Measurements from ENCODE around the gene CTNNA3.

The CTNNA3 gene

DNA sequence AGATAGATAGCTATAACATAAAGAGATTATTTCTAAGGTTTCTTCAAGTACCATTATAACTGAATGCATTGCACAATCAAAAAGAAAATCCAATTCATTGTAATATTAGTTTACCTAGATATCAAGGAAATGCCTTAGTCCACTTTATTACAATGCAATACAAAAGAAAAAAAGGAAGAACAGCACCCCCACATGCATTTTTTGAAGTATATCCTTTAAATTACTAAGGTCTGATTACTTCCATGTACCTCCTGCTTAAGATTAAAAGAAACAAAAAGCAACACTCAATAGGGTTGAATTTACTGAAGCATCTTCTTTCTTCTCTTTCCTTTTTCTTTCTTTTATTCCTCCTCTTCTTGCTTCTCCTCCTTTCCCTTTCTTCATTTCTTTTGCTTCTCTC is 1743.9 kb downstream of the CTNNA3 start:
- Histone ChIP-seq H3K4me3 (ENCODE audit: insufficient read depth, low read length, poor library complexity, severe bottlenecking) (no peak overlapping the region), H2AFZ (ENCODE audit: low read depth, low read length, severe bottlenecking) (no peak overlapping the region), H3K36me3 (ENCODE audit: low read length) (no peaks in the 10 kb centered on the region), H4K20me1 (ENCODE audit: low read depth, low read length) (no peaks in the 10 kb centered on the region), H3K27ac (ENCODE audit: low read depth, low read length) (no peak overlapping the region), H3K9me2 (replicated peaks; ENCODE audit: insufficient read depth, low read length) (no peaks in the 10 kb centered on the region), H3K4me2 (ENCODE audit: low read depth, low read length, poor library complexity, severe bottlenecking) (no peak overlapping the region), H3K27me3 (ENCODE audit: low read length) (no peaks in the 10 kb centered on the region), H3K9me3 (ENCODE audit: insufficient read depth, low read length) (no peaks in the 10 kb centered on the region), H3K9ac (ENCODE audit: low read length) (no peak overlapping the region), H3F3A (ENCODE audit: insufficient read depth) (no peaks in the 10 kb centered on the region), H3K79me2 (ENCODE audit: insufficient read depth, low read length) (no peaks in the 10 kb centered on the region)
- TF ChIP-seq, protein P1, sequence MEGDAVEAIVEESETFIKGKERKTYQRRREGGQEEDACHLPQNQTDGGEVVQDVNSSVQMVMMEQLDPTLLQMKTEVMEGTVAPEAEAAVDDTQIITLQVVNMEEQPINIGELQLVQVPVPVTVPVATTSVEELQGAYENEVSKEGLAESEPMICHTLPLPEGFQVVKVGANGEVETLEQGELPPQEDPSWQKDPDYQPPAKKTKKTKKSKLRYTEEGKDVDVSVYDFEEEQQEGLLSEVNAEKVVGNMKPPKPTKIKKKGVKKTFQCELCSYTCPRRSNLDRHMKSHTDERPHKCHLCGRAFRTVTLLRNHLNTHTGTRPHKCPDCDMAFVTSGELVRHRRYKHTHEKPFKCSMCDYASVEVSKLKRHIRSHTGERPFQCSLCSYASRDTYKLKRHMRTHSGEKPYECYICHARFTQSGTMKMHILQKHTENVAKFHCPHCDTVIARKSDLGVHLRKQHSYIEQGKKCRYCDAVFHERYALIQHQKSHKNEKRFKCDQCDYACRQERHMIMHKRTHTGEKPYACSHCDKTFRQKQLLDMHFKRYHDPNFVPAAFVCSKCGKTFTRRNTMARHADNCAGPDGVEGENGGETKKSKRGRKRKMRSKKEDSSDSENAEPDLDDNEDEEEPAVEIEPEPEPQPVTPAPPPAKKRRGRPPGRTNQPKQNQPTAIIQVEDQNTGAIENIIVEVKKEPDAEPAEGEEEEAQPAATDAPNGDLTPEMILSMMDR (IDR thresholded peaks at IDR 0.05; ENCODE audit: insufficient read depth, low read length, poor library complexity, severe bottlenecking): no peak
- no peak for TF ChIP-seq EZH2phosphoT487 (conservative IDR thresholded peaks at IDR 0.05; ENCODE audit: low read length)

DNA sequence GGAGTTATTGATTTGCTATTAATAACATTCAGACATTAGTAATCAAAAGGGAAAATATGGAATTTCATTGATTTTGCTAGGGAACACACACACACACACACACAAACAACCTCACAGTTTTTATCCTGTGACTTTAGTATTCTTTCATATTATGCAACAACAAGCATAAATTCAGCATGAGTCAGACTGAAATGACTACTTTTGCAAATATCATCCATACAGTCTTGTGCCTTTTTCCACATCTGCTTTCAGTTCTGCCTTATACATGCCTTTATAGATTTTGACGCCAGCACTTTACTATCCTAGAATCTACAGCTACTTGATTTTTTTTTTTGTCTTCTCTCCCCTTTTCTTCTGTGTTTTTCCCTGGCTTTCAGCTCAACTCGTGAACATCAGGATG is 1745.9 kb downstream of the CTNNA3 start:
- H3K27me3 ChIP-seq (ENCODE audit: low read length): no peaks in the 10 kb centered on the region
- H3K4me2 ChIP-seq (ENCODE audit: low read depth, low read length, poor library complexity, severe bottlenecking): no peak overlapping the region
- no peak overlapping the region for H3K27ac ChIP-seq (ENCODE audit: low read depth, low read length)
- no peaks in the 10 kb centered on the region for H3K9me2 ChIP-seq (replicated peaks; ENCODE audit: insufficient read depth, low read length)
- H3K79me2 ChIP-seq (ENCODE audit: insufficient read depth, low read length): no peaks in the 10 kb centered on the region
- no peaks in the 10 kb centered on the region for H3K9me3 ChIP-seq (ENCODE audit: insufficient read depth, low read length)
- no peaks in the 10 kb centered on the region for H3K36me3 ChIP-seq (ENCODE audit: low read length)
- no peak overlapping the region for H3K9ac ChIP-seq (ENCODE audit: low read length)
- TF ChIP-seq EZH2phosphoT487 (conservative IDR thresholded peaks at IDR 0.05; ENCODE audit: low read length): no peak
- TF ChIP-seq, protein P1 (IDR thresholded peaks at IDR 0.05; ENCODE audit: insufficient read depth, low read length, poor library complexity, severe bottlenecking): no peak
- no peaks in the 10 kb centered on the region for H3F3A ChIP-seq (ENCODE audit: insufficient read depth)
- H2AFZ ChIP-seq (ENCODE audit: low read depth, low read length, severe bottlenecking): no peak overlapping the region
- H4K20me1 ChIP-seq (ENCODE audit: low read depth, low read length): no peaks in the 10 kb centered on the region
- no peak overlapping the region for H3K4me3 ChIP-seq (ENCODE audit: insufficient read depth, low read length, poor library complexity, severe bottlenecking)

DNA sequence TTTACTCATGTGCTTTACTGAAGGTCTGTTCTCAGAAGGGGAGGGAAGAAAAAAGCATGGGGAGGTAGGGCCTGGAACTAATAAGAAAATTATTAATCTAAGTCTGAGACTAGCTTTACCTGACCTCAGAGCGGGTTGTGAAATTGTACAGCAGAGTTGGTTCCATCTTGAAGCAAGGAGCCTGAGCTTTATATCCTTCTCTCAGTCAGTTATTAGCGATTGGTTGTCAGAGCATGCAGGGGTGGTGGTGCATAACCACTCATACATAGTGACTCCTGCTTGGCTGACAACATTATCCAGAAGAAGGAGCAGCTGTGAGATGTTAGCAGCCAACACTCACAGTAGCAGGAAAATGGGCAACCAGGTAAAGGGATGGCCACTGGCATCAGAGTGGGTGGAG is 1746.5 kb downstream of the CTNNA3 start:
- Histone ChIP-seq H3K9ac (ENCODE audit: low read length) (no peak overlapping the region), H3K4me2 (ENCODE audit: low read depth, low read length, poor library complexity, severe bottlenecking) (no peak overlapping the region), H3F3A (ENCODE audit: insufficient read depth) (no peaks in the 10 kb centered on the region), H3K27me3 (ENCODE audit: low read length) (no peaks in the 10 kb centered on the region), H3K9me2 (replicated peaks; ENCODE audit: insufficient read depth, low read length) (no peaks in the 10 kb centered on the region), H3K27ac (ENCODE audit: low read depth, low read length) (no peak overlapping the region), H4K20me1 (ENCODE audit: low read depth, low read length) (no peaks in the 10 kb centered on the region), H3K79me2 (ENCODE audit: insufficient read depth, low read length) (no peaks in the 10 kb centered on the region), H2AFZ (ENCODE audit: low read depth, low read length, severe bottlenecking) (no peak overlapping the region), H3K36me3 (ENCODE audit: low read length) (no peaks in the 10 kb centered on the region), H3K9me3 (ENCODE audit: insufficient read depth, low read length) (no peaks in the 10 kb centered on the region), H3K4me3 (ENCODE audit: insufficient read depth, low read length, poor library complexity, severe bottlenecking) (no peak overlapping the region)
- no peak for TF ChIP-seq EZH2phosphoT487 (conservative IDR thresholded peaks at IDR 0.05; ENCODE audit: low read length)
- TF ChIP-seq, protein P1 (IDR thresholded peaks at IDR 0.05; ENCODE audit: insufficient read depth, low read length, poor library complexity, severe bottlenecking): no peak
